Fibroblast of skin of right biceps (primary cell): ENCODE results near the gene GALE.
A peak's percentile ranks its signal among the peaks of the same experiment; 100 is the strongest.
"Not testable (repeated sequence)": the region's sequence is repeated elsewhere in the genome, so short reads cannot be mapped to it uniquely, and the experiment has no call there.

Source experiments
- DNase-seq: peaks from one replicate; pipeline ENCODE4 v3.0.0-alpha.2; 2013

GALE gene

DNA sequence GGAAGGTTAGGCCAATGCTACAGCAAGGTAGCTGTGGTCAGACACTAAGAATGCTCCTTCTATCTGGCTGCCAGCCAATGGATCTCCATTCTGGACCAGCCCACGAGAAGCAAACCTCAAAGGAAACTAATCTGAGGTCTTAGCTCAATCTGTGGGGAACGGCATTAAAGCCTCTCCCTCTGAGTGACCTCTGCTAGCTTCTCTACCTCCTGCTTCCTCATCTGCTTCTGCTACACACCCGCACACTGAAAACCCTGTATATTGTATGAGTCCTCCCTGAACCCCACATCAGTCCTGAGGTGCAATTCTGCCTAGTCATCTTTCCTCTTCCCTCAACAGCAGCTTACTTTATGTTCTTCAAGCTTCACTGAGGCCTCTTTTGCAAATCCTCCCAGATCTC lies 6.9 kb upstream of the GALE start:
- no peak for DNase-seq

- DNase-seq: no peak
Measured at GRCh38 chr1:23806280-23806679, 5.7 kb upstream of the GALE start.

- DNase-seq: no peak
Measured at GRCh38 chr1:23805025-23805424, 4.5 kb upstream of the GALE start.

GRCh38 chr1:23804183-23804835 lies 3.8 kb upstream of the GALE start:
- DNase-seq: no peak

GRCh38 chr1:23803674-23804073 lies 3.1 kb upstream of the GALE start:
- DNase-seq: no peak

DNA sequence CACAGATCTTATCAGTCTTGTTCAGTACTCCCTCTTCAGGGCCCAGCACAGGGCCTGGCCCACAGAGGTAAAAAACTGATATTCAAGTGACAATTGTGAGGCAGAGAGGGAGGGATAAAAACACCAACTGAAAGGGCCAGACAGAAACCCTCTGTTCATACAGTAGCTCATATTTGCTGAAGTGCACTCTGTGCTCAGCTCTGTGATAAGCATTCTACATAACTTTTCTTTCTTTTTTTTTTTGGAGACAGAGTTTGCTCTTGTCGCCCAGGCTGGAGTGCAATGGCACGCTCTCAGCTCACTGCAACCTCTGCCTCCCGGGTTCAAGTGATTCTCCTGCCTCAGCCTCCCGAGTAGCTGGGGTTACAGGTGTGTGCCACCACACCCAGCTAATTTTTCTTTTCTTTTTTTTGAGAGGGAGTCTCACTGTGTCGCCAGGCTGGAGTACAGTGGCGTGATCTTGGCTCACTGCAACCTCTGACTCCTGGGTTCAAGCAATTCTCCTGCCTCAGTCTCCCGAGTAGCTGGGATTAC lies 2.3 kb upstream of the GALE start:
- DNase-seq: not testable (repeated sequence)

DNA sequence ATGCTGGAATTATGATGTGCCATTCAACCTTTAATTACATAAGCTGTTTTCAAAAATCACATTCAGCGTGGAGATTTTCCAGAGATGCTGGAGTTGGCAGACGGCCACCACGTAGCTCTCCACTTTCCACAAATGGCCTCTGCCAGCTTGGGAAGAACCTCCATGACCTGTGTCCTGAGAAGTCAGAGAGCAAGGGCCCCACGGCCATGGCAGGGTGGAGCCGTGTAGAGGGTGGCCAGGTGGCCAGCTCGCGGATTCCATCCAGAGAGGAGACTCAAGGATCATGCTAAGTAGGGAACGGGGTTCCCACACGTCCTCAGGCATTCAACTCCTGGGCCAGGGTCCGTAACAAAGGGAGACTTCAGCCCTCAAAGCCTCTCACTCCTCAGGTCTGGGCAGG lies 1.3 kb upstream of the GALE start:
- no peak for DNase-seq

GRCh38 chr1:23801338-23801748 lies 789 bp upstream of the GALE start:
- DNase-seq: no peak

DNA sequence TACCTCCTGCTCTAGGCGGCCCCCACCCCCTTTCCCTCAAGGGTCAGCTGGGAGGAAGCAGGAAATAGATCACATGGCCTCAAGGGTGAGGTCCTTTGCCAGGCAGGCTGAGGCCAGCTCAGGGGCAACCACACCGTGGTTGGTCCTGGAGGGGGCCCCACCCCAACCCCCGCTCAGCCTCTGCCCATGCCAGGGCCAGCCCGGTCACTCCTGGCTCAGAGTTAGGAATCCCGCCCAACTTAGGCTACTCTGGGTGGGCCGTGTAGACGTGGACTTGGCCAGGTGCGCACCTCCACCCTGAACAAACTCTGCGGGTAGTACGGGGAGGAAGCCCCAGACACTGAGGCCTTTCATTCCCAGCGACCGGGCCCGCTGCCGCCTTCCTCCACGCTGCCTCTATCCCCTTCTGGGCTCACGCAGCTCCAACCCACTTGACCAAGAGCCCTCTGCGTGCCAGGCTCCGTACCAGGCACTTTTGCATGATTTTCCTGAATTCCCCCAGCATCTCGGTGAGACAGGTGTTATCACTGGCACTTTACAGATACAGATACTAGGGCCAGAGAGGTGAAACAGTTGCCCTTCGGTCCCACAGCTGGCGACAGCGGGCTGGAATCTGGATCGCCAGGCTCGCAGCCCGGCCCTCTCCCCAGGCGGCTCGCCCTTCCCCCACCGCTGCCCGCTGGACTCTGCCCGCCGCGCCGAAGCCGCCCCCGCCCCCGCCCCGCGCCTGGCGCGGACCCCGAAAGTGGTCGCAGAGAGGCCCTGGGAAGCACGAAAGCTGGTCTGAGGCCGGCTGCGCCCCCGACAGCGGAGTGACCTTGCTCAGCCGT lies 769 bp downstream of the GALE start:
- peak; percentile 57 for DNase-seq

DNA sequence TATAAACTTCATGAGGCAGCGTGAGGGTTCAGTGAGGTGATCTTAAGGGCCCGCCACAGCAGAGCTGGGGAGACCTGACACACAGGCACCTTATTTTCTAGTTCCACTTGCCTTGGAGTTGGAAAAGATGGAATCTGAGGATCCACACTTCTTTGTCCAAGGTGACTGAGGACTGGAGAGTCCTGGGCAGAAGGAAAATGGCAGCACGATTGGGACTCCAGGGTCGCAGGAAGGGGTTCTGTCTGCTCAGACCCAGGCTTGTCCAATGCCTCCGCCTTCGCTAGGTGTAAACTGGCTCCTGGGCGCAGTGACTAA lies 1.3 kb downstream of the GALE start:
- no peak for DNase-seq

DNA sequence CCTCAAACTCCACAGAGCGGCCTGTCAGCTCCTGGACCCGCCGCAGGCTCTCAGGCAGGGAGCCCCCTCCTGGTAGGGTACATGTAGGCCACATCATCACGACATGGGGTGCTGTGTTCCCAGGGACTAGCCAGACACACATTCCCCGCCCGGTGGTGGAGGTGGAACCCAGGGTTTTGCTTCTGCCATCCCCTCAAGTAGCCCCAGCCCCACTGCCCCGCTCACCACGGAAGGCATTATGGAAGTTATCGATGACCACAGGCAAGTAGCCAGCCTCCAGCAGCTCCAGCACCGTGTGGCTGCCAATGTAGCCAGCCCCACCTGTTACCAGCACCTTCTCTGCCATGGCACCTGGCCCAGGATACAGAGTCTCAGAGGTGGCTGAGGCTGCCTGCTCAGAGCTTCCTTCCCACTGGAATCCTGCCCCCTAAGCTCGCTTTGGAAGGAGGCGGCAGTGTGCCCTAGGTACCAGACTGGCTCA lies 1.9 kb downstream of the GALE start:
- DNase-seq: no peak

DNA sequence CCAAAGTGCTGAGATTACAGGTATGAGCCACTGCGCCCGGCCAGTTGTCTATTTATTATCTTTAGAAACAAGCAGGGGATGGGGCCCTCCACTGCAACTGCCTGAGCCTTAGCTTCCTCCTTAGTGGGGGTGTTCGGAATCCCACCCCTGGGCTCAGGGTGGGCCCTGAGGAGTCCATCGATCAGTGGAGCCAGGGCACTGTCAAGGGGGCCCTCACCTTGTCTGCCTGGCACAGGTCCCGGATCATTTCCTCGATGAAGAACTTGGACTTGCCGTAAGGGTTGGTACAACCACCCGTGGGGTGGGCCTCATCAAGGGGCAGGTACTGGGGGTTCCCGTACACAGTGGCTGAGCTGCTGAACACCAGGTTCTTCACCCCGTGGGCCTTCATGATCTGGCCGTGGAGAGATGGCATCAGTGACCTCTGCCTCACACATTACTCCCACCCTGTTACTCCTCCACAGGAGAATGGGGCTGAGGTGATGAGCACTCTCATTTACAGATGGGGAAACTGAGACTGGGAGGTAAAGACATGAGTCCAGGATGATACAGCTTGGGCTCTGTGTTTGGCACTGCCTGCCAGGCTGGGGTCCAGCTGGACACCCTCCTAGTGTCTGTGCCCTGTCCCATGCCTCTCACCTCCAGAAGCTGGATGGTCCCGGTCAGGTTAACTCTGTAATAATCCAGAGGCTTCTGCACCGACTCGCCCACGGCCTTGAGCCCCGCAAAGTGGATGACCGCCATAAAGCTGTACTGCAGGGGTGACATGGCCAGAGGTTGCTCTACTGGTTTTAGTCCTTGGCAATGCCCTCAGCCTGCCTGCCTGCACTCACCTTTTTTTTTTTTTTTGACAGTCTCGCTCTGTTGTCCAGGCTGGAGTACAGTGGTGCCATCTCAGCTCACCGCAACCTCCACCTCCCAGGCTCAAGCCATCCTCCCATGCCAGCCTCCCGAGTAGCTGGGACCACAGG lies 2.8 kb downstream of the GALE start:
- DNase-seq: no peak

GRCh38 chr1:23796466-23797271 lies 3.9 kb downstream of the GALE start:
- no peak for DNase-seq

- no peak for DNase-seq
Measured at GRCh38 chr1:23795676-23796465, 4.7 kb downstream of the GALE start.

GRCh38 chr1:23794732-23795182 lies 5.8 kb downstream of the GALE start:
- DNase-seq: not testable (repeated sequence)

GRCh38 chr1:23793861-23794731 lies 6.5 kb downstream of the GALE start:
- no peak for DNase-seq

- DNase-seq: peak; percentile 39
Measured at GRCh38 chr1:23793018-23793781, 7.4 kb downstream of the GALE start.

GRCh38 chr1:23792151-23792945 lies 8.2 kb downstream of the GALE start:
- no peak for DNase-seq
